ENCODE data around the gene NMS. TPM values are rescaled to one million over a fixed set of nuclear protein-coding genes. Genes with fewer than 3 reads are reported as not detected.
A peak's percentile ranks its signal among the peaks of the same experiment; 100 is the strongest.

The NMS gene
- total RNA-seq, 1 donor from 2014 or later, result not detected

- no peak overlapping the region for H3K4me3 Mint-ChIP-seq (ENCODE audit: unreplicated experiment)
- peaks cover 3% of the 10 kb centered on the region for H3K27me3 Mint-ChIP-seq (ENCODE audit: unreplicated experiment)
- H3K4me1 Mint-ChIP-seq (ENCODE audit: low read depth, unreplicated experiment), result no peaks in the 10 kb centered on the region
- TF ChIP-seq CTCF (IDR thresholded peaks at IDR 0.05; ENCODE audit: partially characterized antibody, unreplicated experiment), result no peak
- no peaks in the 10 kb centered on the region for H3K36me3 Mint-ChIP-seq (ENCODE audit: unreplicated experiment)
- DNase-seq, result no peak
- peaks cover 1% of the 10 kb centered on the region for H3K9me3 Mint-ChIP-seq (ENCODE audit: unreplicated experiment)
- H3K27ac Mint-ChIP-seq (ENCODE audit: unreplicated experiment), result no peak overlapping the region
Observed at GRCh38 chr2:100484390-100484789, 14.1 kb downstream of the NMS start.

GRCh38 chr2:100485396-100485795, 15.1 kb downstream of the NMS start:
- H3K4me1 Mint-ChIP-seq (ENCODE audit: low read depth, unreplicated experiment), result no peaks in the 10 kb centered on the region
- H3K9me3 Mint-ChIP-seq (ENCODE audit: unreplicated experiment), result peaks cover 1% of the 10 kb centered on the region
- peaks cover 2% of the 10 kb centered on the region for H3K27me3 Mint-ChIP-seq (ENCODE audit: unreplicated experiment)
- H3K4me3 Mint-ChIP-seq (ENCODE audit: unreplicated experiment), result no peak overlapping the region
- H3K27ac Mint-ChIP-seq (ENCODE audit: unreplicated experiment), result no peak overlapping the region
- no peak for DNase-seq
- no peaks in the 10 kb centered on the region for H3K36me3 Mint-ChIP-seq (ENCODE audit: unreplicated experiment)
- no peak for TF ChIP-seq CTCF (IDR thresholded peaks at IDR 0.05; ENCODE audit: partially characterized antibody, unreplicated experiment)

GRCh38 chr2:100494712-100495111, 24.4 kb downstream of the NMS start:
- no peak overlapping the region for H3K4me3 Mint-ChIP-seq (ENCODE audit: unreplicated experiment)
- H3K27ac Mint-ChIP-seq (ENCODE audit: unreplicated experiment), result no peak overlapping the region
- H3K36me3 Mint-ChIP-seq (ENCODE audit: unreplicated experiment), result no peaks in the 10 kb centered on the region
- no peak for TF ChIP-seq CTCF (IDR thresholded peaks at IDR 0.05; ENCODE audit: partially characterized antibody, unreplicated experiment)
- peaks cover 1% of the 10 kb centered on the region for H3K27me3 Mint-ChIP-seq (ENCODE audit: unreplicated experiment)
- peaks cover 3% of the 10 kb centered on the region for H3K4me1 Mint-ChIP-seq (ENCODE audit: low read depth, unreplicated experiment)
- DNase-seq, result peak; percentile 22
- peaks cover 7% of the 10 kb centered on the region for H3K9me3 Mint-ChIP-seq (ENCODE audit: unreplicated experiment)

- no peak overlapping the region for H3K27ac Mint-ChIP-seq (ENCODE audit: unreplicated experiment)
- no peak for TF ChIP-seq CTCF (IDR thresholded peaks at IDR 0.05; ENCODE audit: partially characterized antibody, unreplicated experiment)
- H3K4me1 Mint-ChIP-seq (ENCODE audit: low read depth, unreplicated experiment), result no peaks in the 10 kb centered on the region
- H3K4me3 Mint-ChIP-seq (ENCODE audit: unreplicated experiment), result no peak overlapping the region
- H3K36me3 Mint-ChIP-seq (ENCODE audit: unreplicated experiment), result peaks cover 5% of the 10 kb centered on the region
- no peak for DNase-seq
- peaks cover 4% of the 10 kb centered on the region for H3K9me3 Mint-ChIP-seq (ENCODE audit: unreplicated experiment)
- H3K27me3 Mint-ChIP-seq (ENCODE audit: unreplicated experiment), result no peaks in the 10 kb centered on the region
Observed at GRCh38 chr2:100502782-100503181, 32.5 kb downstream of the NMS start.

GRCh38 chr2:100504542-100504941, 34.3 kb downstream of the NMS start:
- Mint-ChIP-seq H3K9me3 (ENCODE audit: unreplicated experiment) (no peaks in the 10 kb centered on the region), H3K27me3 (ENCODE audit: unreplicated experiment) (peaks cover 3% of the 10 kb centered on the region), H3K27ac (ENCODE audit: unreplicated experiment) (no peak overlapping the region), H3K4me1 (ENCODE audit: low read depth, unreplicated experiment) (no peaks in the 10 kb centered on the region), H3K36me3 (ENCODE audit: unreplicated experiment) (peaks cover 12% of the 10 kb centered on the region), H3K4me3 (ENCODE audit: unreplicated experiment) (no peak overlapping the region)
- DNase-seq, result no peak
- no peak for TF ChIP-seq CTCF (IDR thresholded peaks at IDR 0.05; ENCODE audit: partially characterized antibody, unreplicated experiment)
